GM12891 (cell line): ENCODE measurements around the gene MICU1.
"Not testable (repeated sequence)": the region's sequence is repeated elsewhere in the genome, so short reads cannot be mapped to it uniquely, and the experiment has no call there.

Source experiments
- DNase-seq: peaks from one replicate; pipeline ENCODE4 v3.0.0; 2011; ENCODE audit warnings: low spot score; ENCODE audit not compliant: insufficient read length
- FAIRE-seq: peaks from 2 replicates; lab custom pipeline; 2011; peaks lifted over from hg19 to GRCh38; lab: Jason Lieb, UNC
- PAX5 ChIP-seq: IDR thresholded peaks from 2 replicates; pipeline ENCODE4 v1.6.1; 2011; ENCODE audit warnings: low read length, moderate library complexity, mild to moderate bottlenecking; ENCODE audit not compliant: insufficient read depth, severe bottlenecking
- POLR2A ChIP-seq: IDR thresholded peaks from 2 replicates; pipeline ENCODE4 v1.6.1; 2011; ENCODE audit warnings: low read depth, low read length, control low read depth
- POLR2AphosphoS5 ChIP-seq: IDR thresholded peaks from 2 replicates; pipeline ENCODE4 v1.6.1; 2011; ENCODE audit warnings: low read depth, low read length, control low read depth
- POU2F2 ChIP-seq: IDR thresholded peaks from 2 replicates; pipeline ENCODE4 v1.6.1; 2011; ENCODE audit warnings: low read depth, mild to moderate bottlenecking, control low read depth, low read length, moderate library complexity
- SPI1 ChIP-seq: IDR thresholded peaks from 2 replicates; pipeline ENCODE4 v1.6.1; 2011; ENCODE audit warnings: low read depth, low read length, control low read depth
- TAF1 ChIP-seq: IDR thresholded peaks from 2 replicates; pipeline ENCODE4 v1.6.1; 2011; ENCODE audit warnings: low read depth, low read length, control low read depth

Gene MICU1

DNA sequence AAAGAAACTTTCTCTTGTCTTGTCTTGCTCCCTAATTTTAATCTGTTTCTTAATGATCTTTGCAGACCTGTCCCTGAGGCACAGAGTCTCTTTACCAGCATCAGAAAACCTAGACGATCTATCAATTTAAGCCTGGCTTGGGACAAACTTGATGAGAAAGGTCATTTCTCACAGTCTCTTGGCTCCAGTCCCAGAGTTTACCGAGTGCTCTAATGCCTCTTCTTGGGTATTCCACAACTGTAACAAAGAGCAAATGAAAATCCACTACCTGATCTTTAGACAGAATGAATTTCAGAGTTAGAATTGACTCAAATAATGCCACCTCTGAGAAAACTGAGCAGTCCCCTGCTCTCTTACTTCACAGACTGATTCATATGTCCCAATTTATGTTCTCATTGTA, 164.8 kb downstream of the MICU1 start:
- TF ChIP-seq PAX5 (no peak), POU2F2 (no peak), POLR2AphosphoS5 (no peak)
- DNase-seq (no peak), FAIRE-seq (no peak)

GRCh38 chr10:72460284-72460876, 165.5 kb downstream of the MICU1 start:
- FAIRE-seq: no peak
- no peak for DNase-seq
- TF ChIP-seq POLR2AphosphoS5 (no peak), POLR2A (no peak), SPI1 (no peak), TAF1 (no peak), PAX5 (no peak), POU2F2 (no peak)

- DNase-seq (no peak), FAIRE-seq (no peak)
- TF ChIP-seq PAX5: no peak
- no peak for TF ChIP-seq SPI1
- TF ChIP-seq TAF1: no peak
- no peak for TF ChIP-seq POLR2AphosphoS5
- TF ChIP-seq POLR2A: no peak
- TF ChIP-seq POU2F2: no peak
Observed at GRCh38 chr10:72459301-72459700, 166.6 kb downstream of the MICU1 start.

DNA sequence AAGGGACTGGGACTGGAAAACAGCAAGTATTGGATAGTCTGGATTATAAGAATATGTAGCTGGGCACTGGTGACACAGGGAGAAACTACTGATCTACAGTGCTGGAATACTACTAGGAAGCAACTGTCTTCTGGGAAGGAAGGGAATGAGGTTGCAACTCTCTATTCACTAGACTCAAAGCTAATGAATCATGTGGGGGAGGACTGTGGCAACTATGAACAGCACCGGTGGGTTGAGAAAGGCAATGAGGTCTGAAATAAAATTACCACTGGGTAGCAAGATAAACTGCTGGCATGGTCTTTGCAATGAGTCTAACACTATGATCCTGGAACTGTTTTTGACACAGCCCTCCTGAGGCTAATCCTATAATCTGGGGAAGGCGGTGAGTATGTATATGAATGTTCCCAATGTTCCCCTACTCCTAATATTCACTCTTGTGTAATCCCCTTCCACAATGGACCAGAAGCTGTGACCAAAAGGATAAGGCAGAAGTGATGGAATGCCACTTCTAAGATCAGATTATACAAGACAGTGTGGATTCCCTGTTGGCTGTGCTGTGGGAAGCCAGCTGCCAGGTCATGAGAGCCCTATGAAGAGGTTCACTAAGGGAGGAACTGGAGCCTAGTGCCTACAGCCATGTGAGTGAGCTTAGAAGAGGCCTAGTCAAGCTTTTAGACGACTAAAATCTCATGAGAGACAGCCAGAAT, 169.8 kb downstream of the MICU1 start:
- TF ChIP-seq POLR2AphosphoS5 (no peak), SPI1 (no peak), PAX5 (no peak), TAF1 (no peak), POU2F2 (no peak), POLR2A (no peak)
- FAIRE-seq (no peak), DNase-seq (no peak)

DNA sequence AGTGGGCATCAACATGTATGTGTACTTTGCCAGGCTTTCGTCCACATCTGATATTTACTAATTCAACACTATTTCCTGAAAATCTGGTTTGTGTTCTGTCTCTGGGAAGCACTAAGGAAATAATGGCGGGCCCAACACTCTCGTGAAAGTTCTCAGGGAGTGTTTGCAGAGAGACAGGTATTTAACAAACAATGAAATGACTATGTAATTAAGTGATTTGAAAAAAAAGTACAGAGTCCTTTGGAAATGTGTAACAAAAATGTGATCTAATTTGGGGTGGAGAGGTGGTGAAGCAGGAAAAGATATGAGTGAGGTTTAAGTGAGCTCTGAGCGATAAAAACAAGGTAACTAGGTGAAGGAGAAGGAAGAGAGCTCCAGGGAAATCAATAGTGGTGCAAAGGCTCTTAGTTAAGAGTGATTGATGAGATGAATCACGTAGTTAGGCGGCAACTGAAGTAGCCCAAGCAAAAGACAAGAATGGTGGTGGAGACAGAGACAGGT, 175.9 kb downstream of the MICU1 start:
- TF ChIP-seq POLR2A: no peak
- TF ChIP-seq PAX5: no peak
- no peak for TF ChIP-seq POU2F2
- no peak for TF ChIP-seq POLR2AphosphoS5
- TF ChIP-seq TAF1: no peak
- TF ChIP-seq SPI1: no peak
- DNase-seq (no peak), FAIRE-seq (no peak)

- DNase-seq (no peak), FAIRE-seq (no peak)
- TF ChIP-seq TAF1 (no peak), POLR2A (no peak), POLR2AphosphoS5 (no peak), POU2F2 (no peak)
Observed at GRCh38 chr10:72445851-72446250, 180.0 kb downstream of the MICU1 start.

- DNase-seq, FAIRE-seq: not testable (repeated sequence)
Observed at GRCh38 chr10:72442969-72443368, 182.9 kb downstream of the MICU1 start.

GRCh38 chr10:72435570-72435969, 190.3 kb downstream of the MICU1 start:
- TF ChIP-seq POLR2AphosphoS5: no peak
- TF ChIP-seq SPI1: no peak
- no peak for TF ChIP-seq POU2F2
- FAIRE-seq (no peak), DNase-seq (no peak)

GRCh38 chr10:72430936-72431335, 194.9 kb downstream of the MICU1 start:
- not testable (repeated sequence) for FAIRE-seq, DNase-seq

- DNase-seq: no peak
Observed at GRCh38 chr10:72429931-72430330, 195.9 kb downstream of the MICU1 start.

More at GRCh38 chr10:72429931-72430330, 195.9 kb downstream of the MICU1 start:
- no peak for FAIRE-seq
- no peak for TF ChIP-seq TAF1
- no peak for TF ChIP-seq POLR2A
- no peak for TF ChIP-seq PAX5
- TF ChIP-seq POLR2AphosphoS5: no peak
- TF ChIP-seq POU2F2: no peak
